Effector memory CD8-positive, alpha-beta T cell (primary cell): ENCODE measurements around the gene ZC3H7B.
A peak's percentile ranks its signal among the peaks of the same experiment; 100 is the strongest.
"Not testable (repeated sequence)": the region's sequence is repeated elsewhere in the genome, so short reads cannot be mapped to it uniquely, and the experiment has no call there.

Source experiments
- ATAC-seq: fragments of 150-1000 bp; cut with Tn5 transposase; replicated peaks from 2 replicates; pipeline ENCODE4 v1.10.0; 2021; ENCODE audit warnings: mild to moderate bottlenecking, moderate library complexity
- DNase-seq, 3 experiments: peaks; one replicate each; pipeline ENCODE4 v3.0.0; 2021
- H3K27ac Mint-ChIP-seq, 2 donors: one replicate each; pipeline ENCODE4 v1.8.0; 2022; ENCODE audit warnings: mild to moderate bottlenecking in 2 of 2, mixed read lengths in 2 of 2, moderate library complexity in 2 of 2
- H3K27me3 Mint-ChIP-seq, 2 donors: one replicate each; pipeline ENCODE4 v1.8.0; 2022; ENCODE audit warnings: mixed read lengths in 2 of 2
- H3K36me3 Mint-ChIP-seq: one replicate; pipeline ENCODE4 v1.8.0; 2022; ENCODE audit warnings: mild to moderate bottlenecking, moderate library complexity, mixed read lengths; ENCODE audit not compliant: insufficient read depth
- H3K4me1 Mint-ChIP-seq, 2 donors: one replicate each; pipeline ENCODE4 v1.8.0; 2022; ENCODE audit warnings: low read depth in 2 of 2, mixed read lengths in 2 of 2
- H3K4me3 Mint-ChIP-seq, 2 donors: one replicate each; pipeline ENCODE4 v1.8.0; 2022; ENCODE audit warnings: mild to moderate bottlenecking in 2 of 2, mixed read lengths in 2 of 2, moderate library complexity in 2 of 2
- H3K9me3 Mint-ChIP-seq, 2 donors: one replicate each; pipeline ENCODE4 v1.8.0; 2022; ENCODE audit warnings: mixed read lengths in 2 of 2
- total RNA-seq, 9 experiments: gene quantifications; one replicate each; lab custom pipeline; 2026; lab: John Stamatoyannopoulos, UW

ZC3H7B gene
- total RNA-seq: 121 to 195 (median 162) reads per million in 9 experiments

- H3K4me3 Mint-ChIP-seq: peak within 1 kb of the TSS; percentile 78 to 84
- H3K27ac Mint-ChIP-seq: peak within 1 kb of the TSS; percentile 90 to 94
- DNase-seq (peak; percentile 76 to 80 (median 77)), ATAC-seq (peak; percentile 97)
- no peaks in the 10 kb centered on the region for H3K9me3 Mint-ChIP-seq
- H3K27me3 Mint-ChIP-seq: no peaks in the 10 kb centered on the region
- peaks cover 15% of the 10 kb centered on the region for H3K36me3 Mint-ChIP-seq
- peaks cover 24 to 29% of the 10 kb centered on the region in 2 donors for H3K4me1 Mint-ChIP-seq
Observed at GRCh38 chr22:41301085-41302020, at the start of gene ZC3H7B. Gene ZC3H7B (plus strand): TSS chr22:41301525. CDS start chr22:41320661, 19,136 bp downstream.

GRCh38 chr22:41252365-41252764 lies 49.0 kb upstream of the ZC3H7B start:
- H3K4me3 Mint-ChIP-seq: no peak overlapping the region
- no peak overlapping the region for H3K27ac Mint-ChIP-seq
- peaks cover 81% of the 10 kb centered on the region for H3K36me3 Mint-ChIP-seq
- H3K4me1 Mint-ChIP-seq: no peaks in the 10 kb centered on the region
- H3K27me3 Mint-ChIP-seq: no peaks in the 10 kb centered on the region
- ATAC-seq (no peak), DNase-seq (no peak)
- no peaks in the 10 kb centered on the region for H3K9me3 Mint-ChIP-seq

GRCh38 chr22:41254230-41254629 lies 47.1 kb upstream of the ZC3H7B start:
- no peaks in the 10 kb centered on the region for H3K27me3 Mint-ChIP-seq
- H3K4me1 Mint-ChIP-seq: no peaks in the 10 kb centered on the region
- no peaks in the 10 kb centered on the region for H3K9me3 Mint-ChIP-seq
- DNase-seq: no peak
- peaks cover 92% of the 10 kb centered on the region for H3K36me3 Mint-ChIP-seq
- no peak overlapping the region for H3K4me3 Mint-ChIP-seq
- H3K27ac Mint-ChIP-seq: peak overlapping the region in 1 of 2 donors; percentile 30
- ATAC-seq: no peak

- DNase-seq: no peak
- no peak for ATAC-seq
- Mint-ChIP-seq H3K4me1 (no peaks in the 10 kb centered on the region), H3K9me3 (no peaks in the 10 kb centered on the region), H3K27ac (peak overlapping the region in 1 of 2 donors; percentile 67), H3K27me3 (no peaks in the 10 kb centered on the region), H3K36me3 (peaks cover 88% of the 10 kb centered on the region), H3K4me3 (no peak overlapping the region)
Observed at GRCh38 chr22:41256254-41257253, 44.8 kb upstream of the ZC3H7B start.

GRCh38 chr22:41257696-41258095 lies 43.6 kb upstream of the ZC3H7B start:
- H3K36me3 Mint-ChIP-seq: peaks cover 78% of the 10 kb centered on the region

GRCh38 chr22:41259756-41260155 lies 41.6 kb upstream of the ZC3H7B start:
- H3K9me3 Mint-ChIP-seq, H3K4me1 Mint-ChIP-seq, ATAC-seq, H3K27me3 Mint-ChIP-seq, H3K27ac Mint-ChIP-seq, H3K4me3 Mint-ChIP-seq, DNase-seq: not testable (repeated sequence)
- peaks cover 64% of the 10 kb centered on the region for H3K36me3 Mint-ChIP-seq

More at GRCh38 chr22:41257696-41258095, 43.6 kb upstream of the ZC3H7B start:
- Mint-ChIP-seq H3K4me3 (no peak overlapping the region), H3K27ac (peak overlapping the region in 1 of 2 donors; percentile 65), H3K9me3 (no peaks in the 10 kb centered on the region), H3K27me3 (no peaks in the 10 kb centered on the region), H3K4me1 (no peaks in the 10 kb centered on the region)
- ATAC-seq (no peak), DNase-seq (no peak)

- no peak for ATAC-seq
- peaks cover 63% of the 10 kb centered on the region for H3K36me3 Mint-ChIP-seq
- H3K27me3 Mint-ChIP-seq: no peaks in the 10 kb centered on the region
- no peaks in the 10 kb centered on the region for H3K4me1 Mint-ChIP-seq
- no peaks in the 10 kb centered on the region for H3K9me3 Mint-ChIP-seq
- H3K4me3 Mint-ChIP-seq: no peak overlapping the region
- DNase-seq: no peak
- no peak overlapping the region for H3K27ac Mint-ChIP-seq
Observed at GRCh38 chr22:41260871-41261270, 40.5 kb upstream of the ZC3H7B start.

GRCh38 chr22:41261541-41262249 lies 39.6 kb upstream of the ZC3H7B start:
- peaks cover 60% of the 10 kb centered on the region for H3K36me3 Mint-ChIP-seq
- ATAC-seq (no peak), DNase-seq (no peak)
- H3K27ac Mint-ChIP-seq: no peak overlapping the region
- H3K4me3 Mint-ChIP-seq: no peak overlapping the region
- H3K4me1 Mint-ChIP-seq: no peaks in the 10 kb centered on the region
- H3K27me3 Mint-ChIP-seq: no peaks in the 10 kb centered on the region
- no peaks in the 10 kb centered on the region for H3K9me3 Mint-ChIP-seq

- H3K27me3 Mint-ChIP-seq: no peaks in the 10 kb centered on the region
- no peak overlapping the region for H3K27ac Mint-ChIP-seq
- DNase-seq: no peak
- no peak for ATAC-seq
- no peak overlapping the region for H3K4me3 Mint-ChIP-seq
- no peaks in the 10 kb centered on the region for H3K9me3 Mint-ChIP-seq
- H3K4me1 Mint-ChIP-seq: no peaks in the 10 kb centered on the region
- peaks cover 57% of the 10 kb centered on the region for H3K36me3 Mint-ChIP-seq
Observed at GRCh38 chr22:41262250-41262765, 39.0 kb upstream of the ZC3H7B start.

GRCh38 chr22:41263704-41264103 lies 37.6 kb upstream of the ZC3H7B start:
- no peaks in the 10 kb centered on the region for H3K27me3 Mint-ChIP-seq
- peak overlapping the region in 1 of 2 donors; percentile 71 for H3K27ac Mint-ChIP-seq
- no peaks in the 10 kb centered on the region for H3K9me3 Mint-ChIP-seq
- ATAC-seq (no peak), DNase-seq (no peak)
- H3K36me3 Mint-ChIP-seq: peaks cover 54% of the 10 kb centered on the region
- peaks cover 0 to 1% of the 10 kb centered on the region in 2 donors for H3K4me1 Mint-ChIP-seq
- no peak overlapping the region for H3K4me3 Mint-ChIP-seq

- no peaks in the 10 kb centered on the region for H3K9me3 Mint-ChIP-seq
- peaks cover 0 to 1% of the 10 kb centered on the region in 2 donors for H3K4me1 Mint-ChIP-seq
- H3K36me3 Mint-ChIP-seq: peaks cover 53% of the 10 kb centered on the region
- H3K27me3 Mint-ChIP-seq: no peaks in the 10 kb centered on the region
- H3K27ac Mint-ChIP-seq: peak overlapping the region in 1 of 2 donors; percentile 56
- no peak for ATAC-seq
- no peak overlapping the region for H3K4me3 Mint-ChIP-seq
- DNase-seq: no peak
Observed at GRCh38 chr22:41264408-41264941, 36.9 kb upstream of the ZC3H7B start.

GRCh38 chr22:41267958-41268357 lies 33.4 kb upstream of the ZC3H7B start:
- Mint-ChIP-seq H3K27me3 (no peaks in the 10 kb centered on the region), H3K9me3 (no peaks in the 10 kb centered on the region), H3K4me3 (no peak overlapping the region), H3K27ac (peak overlapping the region in 1 of 2 donors; percentile 55), H3K4me1 (peaks cover 0 to 1% of the 10 kb centered on the region in 2 donors), H3K36me3 (peaks cover 77% of the 10 kb centered on the region)
- DNase-seq: no peak
- no peak for ATAC-seq
